Urothelium cell line (cell line): Measurements from ENCODE around the gene ZXDC.

Experiments used
- DNase-seq: peaks from one replicate; pipeline ENCODE4 v3.0.0; 2011; ENCODE audit warnings: low spot score, mixed read lengths
- FAIRE-seq: peaks from 2 replicates; lab custom pipeline; 2011; peaks lifted over from hg19 to GRCh38; lab: Jason Lieb, UNC

Gene ZXDC

DNA sequence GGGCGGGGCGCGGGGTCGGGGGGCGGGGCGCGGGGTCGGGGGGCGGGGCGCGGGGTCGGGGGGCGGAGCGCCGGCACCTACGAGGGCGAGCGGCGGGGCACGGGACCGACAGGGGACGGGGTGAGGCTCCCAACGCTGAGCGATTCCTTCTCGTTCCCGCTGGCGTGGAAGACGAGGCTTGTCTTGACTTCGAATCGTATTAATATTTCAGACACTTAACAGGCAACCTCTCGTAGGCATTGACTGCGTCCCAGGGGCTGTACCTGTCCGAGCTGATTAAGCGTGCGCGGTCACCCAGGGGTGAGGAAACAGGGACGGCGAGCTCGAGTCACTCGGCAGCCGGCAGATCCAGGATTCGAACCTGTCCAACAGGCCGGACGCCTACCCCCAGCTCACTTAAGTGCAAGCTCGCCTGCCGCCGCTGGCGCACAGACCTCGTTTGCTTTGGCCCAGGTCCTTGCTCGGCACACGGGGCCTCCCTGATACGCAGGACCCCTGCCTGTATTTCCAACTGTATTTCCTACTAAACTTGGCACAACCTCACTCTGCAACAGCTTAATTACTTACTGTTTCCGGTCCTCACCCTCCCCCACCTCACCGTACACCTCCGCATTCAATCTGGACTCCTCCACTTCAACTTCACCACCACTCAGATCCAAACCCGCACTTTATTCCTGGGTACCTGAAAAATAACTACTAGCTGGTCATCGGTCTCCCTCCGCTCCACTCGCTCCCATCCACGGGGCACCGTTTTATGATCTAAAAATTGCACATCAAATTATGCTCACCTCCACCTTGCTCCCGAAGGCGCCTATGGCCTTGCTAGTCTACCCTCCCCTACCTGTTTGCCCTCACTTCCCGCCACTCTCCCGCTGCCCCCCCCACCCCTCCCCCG, 722 bp upstream of the ZXDC start:
- DNase-seq (no peak), FAIRE-seq (no peak)

DNA sequence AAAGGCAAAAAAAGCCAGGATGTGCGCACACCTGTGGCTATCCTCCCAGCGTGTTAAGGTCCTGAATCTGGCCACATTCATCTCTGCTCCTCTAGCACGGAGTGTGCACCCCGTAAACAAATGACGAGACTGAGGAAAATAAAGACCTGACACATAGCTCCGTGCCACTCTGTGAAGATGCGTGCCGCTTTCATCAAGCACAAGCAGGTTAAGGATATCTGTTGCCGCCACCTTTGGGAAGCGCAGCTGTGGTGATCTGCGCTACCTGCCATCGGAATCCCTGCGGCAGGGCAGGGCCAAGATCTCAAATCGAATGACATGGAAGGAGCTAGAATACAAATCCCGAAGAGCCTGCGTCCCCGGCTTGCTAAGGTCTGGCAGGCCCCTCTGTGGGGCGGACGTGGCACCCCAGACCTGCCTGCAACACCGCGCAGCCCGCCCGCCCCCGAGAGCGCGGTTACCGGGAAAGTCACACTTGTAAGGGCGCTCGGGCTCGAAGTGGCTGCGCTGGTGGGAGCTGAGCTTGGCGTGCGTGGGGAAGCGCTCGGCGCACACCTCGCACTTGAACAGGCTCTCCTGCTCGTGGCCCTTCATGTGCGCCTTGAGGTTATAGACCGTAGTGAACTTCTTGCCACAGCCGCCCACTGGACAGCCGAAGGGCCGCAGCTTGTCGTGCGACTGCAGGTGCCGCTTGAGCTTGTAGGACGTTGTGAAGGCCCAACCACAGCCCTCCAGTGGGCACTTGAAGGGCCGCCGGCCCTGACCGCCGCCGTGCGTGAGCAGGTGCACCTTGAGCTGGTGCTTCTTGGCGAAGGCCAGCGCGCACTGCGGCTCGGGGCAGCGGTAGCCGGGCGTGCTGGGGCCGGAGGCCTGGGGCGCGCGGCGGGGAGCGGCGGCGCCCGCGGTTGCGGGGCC, 936 bp downstream of the ZXDC start:
- peak; percentile 83 for FAIRE-seq
- peak; percentile 64 for DNase-seq

DNA sequence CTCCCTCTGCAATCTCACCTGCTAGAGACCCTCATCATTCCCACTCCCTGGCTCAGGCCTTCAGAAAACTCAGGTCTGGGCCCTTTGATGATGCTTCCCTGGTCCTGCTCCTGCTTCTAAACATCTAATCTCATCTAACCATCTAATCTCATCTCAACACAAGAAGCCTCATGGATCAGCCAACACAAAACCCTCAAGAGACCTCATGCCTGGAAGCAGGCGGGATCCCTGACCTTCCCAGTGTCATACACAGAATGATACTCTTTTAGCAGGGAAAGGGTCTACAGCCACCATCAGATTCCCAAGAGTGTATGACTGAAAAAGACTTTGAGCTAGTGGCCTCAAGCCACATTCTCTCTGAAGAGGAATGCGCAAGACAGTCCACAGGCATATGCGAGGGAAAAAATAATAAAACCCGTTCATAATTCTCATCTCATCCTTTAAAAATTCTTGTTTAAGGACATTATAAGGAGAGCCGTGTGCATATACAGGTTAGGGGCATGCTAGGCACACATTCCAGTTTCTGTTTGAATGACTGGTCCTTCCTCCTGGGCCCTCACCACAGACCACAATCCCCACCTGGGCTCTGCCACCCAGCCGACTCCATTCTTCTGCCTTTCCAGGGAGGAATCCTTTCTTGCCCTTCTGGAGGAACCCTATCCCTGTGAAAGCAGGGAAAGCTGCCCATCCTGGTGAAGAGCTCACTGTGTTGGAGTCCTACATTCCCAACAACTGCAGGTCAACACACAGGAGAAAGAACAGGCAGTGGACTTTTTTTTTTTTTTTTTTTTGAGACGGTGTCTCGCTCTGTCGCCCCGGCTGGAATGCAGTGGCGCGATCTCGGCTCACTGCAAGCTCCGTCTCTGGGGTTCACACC, 2.2 kb downstream of the ZXDC start:
- FAIRE-seq = no peak

DNA sequence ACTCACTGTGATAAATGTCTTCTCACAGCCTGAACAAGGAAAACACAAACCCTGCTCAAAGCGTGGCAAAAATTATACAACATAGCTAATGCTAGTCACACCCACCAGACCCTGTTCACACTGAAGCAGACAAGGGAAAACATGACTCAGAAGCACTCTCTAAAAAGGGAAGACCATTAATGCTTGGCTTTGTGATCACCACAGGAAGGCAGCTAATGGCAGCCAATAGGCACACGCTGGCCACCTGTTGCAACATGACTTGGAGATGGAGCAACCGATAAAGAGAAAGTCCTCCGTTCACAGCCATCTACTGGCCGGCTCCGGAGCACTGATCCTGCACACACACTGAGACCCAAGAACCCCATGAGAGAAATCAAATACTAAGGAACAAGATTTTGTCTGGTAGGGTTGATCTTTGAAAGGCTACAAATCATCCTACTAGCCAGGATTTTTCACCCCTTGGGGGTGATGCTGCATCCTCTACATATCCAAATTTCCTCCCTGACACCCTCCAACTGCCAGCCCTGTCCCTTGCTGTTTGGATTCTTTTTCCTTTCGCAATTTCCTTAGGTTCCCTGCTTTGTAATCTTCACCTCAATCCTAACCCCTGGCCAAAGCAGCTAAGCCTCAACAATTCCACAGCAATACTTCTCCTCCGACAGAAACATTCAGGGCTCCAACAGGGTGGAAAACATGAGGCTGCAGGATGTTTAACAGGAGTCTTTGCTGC, 3.2 kb downstream of the ZXDC start:
- peak; percentile 90 for FAIRE-seq
- DNase-seq = peak; percentile 78

More for the DNA sequence above, 2.2 kb downstream of the ZXDC start:
- DNase-seq = peak; percentile 65

DNA sequence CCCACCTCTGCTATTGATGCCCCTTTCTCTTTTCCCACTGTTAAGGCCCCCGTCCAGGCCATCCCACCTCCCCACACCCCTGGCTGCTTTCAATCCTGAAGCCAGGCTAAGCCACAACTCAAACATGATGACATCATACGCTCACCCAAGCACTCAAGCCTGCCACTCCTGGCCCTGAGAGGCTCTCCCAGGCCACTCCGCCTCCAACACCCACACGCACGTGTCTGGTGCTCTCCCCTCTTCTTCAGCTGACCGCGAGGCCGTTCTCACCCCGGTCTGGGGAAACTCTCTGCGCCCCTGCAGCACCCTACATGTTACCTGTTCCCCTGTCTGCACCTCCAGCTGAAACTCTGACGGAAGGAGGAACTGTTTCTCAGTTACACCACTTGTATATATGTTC, 6.2 kb downstream of the ZXDC start:
- FAIRE-seq (no peak), DNase-seq (no peak)

DNA sequence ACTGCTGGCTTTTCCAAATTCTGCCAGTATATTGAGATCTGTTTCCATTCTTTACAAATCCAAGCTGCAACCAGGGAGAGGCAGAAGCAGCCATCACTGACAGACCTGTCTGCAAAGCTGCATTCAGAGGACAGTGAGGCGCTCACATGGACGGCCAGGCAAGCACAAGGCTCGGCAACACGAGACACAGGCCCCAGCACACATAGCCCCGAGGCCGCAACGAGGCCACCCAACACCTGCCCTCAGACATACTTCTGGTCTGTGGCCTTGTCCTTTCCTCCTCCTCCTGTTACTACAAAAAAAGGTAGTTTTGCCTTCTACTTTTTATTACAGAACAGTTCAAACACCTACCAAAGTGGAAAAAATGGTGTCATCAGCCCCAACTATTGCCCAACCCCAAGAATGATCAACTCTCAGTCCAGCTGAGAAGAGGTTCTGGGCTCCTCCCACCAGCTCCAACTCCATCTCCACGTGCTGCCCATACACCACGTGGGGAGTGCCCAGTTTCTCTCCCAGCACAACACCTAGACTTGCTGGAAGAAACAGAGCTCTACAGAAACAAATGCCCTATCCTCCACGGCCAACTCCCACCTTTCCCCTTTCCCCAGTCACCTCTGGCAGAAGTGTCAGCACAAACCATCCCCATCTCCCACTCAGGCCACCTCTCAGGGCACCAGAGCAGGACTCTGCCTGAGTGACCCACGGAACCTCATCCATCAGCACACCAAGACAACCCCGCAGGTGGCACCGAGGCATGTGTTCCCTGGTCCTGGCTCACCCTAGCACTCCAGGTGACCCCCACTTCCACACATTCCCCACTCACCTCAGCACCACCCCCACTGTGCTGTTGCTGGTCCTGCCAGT, 7.4 kb downstream of the ZXDC start:
- DNase-seq = no peak
- peak; percentile 44 for FAIRE-seq

DNA sequence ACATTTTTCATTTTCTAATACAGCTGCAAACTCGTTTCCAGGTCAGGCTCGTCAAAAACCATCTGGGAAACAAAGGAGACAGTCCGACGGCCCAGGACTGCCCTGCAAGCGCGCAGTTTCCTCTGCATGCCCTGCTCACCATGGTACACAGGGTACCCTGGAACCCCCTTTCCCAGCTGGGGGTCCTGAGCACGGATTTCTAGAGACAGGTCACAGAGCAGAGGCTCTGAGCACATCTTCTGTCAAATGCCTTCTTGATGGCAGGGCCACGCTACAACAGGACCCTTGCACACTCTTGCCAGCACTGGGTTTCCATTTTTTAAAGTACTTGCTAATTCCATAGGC, 8.1 kb downstream of the ZXDC start:
- DNase-seq (no peak), FAIRE-seq (no peak)

DNA sequence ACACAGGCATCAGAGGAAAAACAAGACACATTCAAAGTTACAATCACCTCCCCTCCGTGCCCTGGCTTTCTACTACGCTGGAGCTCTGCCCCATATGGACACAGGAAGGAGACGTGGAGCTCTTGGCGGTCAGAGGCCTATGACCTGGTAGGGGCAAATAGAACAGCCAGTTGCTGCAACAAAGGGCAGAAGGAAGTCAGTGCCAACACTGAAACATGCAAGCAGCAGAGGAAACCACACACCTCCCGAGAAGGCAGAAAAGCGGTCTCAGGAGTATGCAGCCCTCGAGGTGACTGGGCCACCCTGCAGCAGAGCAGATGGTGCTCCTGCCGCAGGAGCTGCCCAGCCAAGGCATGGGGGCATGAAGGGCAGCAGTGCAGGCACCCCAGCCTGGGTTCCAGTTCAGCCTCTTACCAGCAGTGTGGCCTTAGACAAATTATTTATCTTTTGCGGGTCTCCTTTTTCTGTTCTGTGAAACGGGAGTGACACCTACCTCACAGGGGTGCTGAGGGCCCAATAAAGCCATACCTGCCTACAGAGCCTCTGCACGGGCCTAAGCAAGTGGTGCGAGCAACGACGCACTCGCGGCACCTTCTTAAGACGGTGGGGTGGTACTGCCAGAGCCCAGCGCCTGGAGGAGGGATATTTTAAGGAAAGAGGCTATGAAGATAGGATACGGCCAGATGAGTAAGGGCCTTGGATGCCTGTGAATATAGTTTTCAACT, 8.6 kb downstream of the ZXDC start:
- no peak for DNase-seq
- no peak for FAIRE-seq

DNA sequence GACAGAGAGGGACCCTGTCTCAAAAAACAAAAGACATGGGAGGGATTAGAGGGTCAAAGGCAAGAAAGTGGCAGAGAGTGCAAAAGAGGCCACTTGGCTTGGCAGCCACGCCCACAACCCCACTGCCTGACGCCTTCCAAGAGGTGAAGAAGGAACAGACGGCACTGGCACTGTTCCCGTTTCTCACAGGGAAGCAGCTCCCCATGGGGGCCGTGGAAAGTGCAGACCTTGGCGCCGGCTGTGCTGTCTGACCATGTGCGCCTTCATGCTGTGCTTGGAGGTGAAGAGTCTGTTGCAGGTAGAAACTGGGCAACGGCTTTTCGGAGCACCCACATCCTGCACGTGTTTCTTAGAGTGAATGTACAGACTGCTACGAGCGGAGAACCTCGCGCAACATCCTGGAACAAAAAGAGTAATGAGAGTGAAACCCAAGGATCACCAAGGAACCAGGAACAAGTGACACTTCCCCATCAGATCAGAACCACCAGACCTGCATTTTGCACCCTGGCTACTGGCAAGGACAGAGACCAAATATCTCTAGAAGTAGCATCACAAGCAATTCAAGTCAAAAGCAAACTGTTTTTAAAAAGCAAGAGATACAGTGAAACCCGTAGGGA, 9.7 kb downstream of the ZXDC start:
- no peak for DNase-seq
- FAIRE-seq = no peak

DNA sequence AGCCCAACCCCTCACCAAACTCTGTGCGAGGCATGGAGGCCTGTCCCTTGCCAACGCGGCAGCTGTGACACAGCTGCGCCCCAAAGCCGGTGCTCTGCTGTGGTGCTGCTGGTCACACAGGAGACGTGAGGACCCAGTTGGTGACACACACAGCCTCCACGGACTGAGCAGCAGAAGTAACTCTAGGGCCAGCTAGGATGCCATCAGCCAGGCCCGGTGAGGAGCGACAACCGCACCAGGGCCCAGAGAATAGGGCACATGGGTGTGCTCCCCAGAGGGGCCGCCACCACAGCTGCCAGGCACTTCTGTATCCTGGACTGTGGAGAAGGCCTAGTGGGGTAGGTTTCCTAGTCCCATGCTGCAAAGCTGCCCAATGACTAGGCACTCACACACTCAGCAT, 10.7 kb downstream of the ZXDC start:
- FAIRE-seq = no peak

DNA sequence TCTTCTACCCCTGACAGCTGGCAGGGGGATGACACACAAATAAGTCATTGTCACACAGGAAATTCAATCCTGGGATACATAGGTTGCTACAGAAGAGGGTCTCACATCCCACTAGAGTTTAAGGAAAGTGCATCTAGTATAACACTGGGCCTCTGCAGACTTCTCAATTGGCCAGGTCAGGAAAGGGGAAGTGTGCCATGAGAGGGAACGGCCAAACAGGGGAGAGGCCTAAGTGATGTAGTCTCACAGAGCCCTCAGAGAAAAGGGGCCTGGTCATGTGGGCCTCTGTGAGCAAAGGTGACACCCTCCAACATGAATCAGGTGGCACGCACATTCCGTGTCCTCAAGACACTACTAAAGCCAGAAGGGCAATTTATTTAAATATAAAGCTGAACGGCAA, 11.2 kb downstream of the ZXDC start:
- DNase-seq = no peak
- FAIRE-seq = no peak

More for the DNA sequence above, 10.7 kb downstream of the ZXDC start:
- DNase-seq = no peak

DNA sequence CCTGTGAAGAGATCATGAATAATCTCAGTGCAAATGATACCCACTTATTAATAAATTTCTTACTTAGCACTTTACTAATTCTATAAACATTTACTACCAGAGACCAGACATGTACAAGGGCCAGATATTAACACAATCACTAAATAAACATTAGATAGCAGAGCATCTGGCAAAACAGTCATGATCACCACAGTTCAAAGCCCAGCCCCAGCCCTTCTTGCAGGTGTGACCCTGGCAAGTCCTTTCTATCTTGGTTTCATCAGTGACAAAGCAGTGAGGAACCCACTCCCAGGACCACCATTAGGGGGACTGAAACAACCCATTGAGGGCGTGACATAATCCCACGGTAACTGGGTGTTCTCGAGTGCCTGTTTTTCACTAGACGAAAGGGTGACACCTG, 11.6 kb downstream of the ZXDC start:
- FAIRE-seq (no peak), DNase-seq (no peak)

DNA sequence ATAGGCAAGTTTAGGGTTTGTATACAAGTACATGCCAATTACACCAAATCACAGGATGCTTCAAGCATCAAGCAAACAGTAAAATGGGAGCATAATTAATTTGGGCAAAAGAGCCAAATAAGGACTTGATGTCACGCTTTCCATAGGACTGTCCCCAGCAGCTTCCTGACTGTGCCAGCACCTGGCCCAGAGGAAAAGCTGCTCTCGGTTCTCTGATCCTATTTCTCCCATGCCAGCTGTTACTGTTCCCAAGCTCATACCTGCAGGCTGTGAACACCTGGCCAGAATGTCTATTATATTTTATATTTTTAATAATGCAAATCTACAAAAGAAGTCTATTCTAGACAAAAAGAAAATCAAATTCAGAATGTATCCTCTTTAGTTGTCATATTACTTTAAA, 12.2 kb downstream of the ZXDC start:
- no peak for FAIRE-seq
- no peak for DNase-seq

DNA sequence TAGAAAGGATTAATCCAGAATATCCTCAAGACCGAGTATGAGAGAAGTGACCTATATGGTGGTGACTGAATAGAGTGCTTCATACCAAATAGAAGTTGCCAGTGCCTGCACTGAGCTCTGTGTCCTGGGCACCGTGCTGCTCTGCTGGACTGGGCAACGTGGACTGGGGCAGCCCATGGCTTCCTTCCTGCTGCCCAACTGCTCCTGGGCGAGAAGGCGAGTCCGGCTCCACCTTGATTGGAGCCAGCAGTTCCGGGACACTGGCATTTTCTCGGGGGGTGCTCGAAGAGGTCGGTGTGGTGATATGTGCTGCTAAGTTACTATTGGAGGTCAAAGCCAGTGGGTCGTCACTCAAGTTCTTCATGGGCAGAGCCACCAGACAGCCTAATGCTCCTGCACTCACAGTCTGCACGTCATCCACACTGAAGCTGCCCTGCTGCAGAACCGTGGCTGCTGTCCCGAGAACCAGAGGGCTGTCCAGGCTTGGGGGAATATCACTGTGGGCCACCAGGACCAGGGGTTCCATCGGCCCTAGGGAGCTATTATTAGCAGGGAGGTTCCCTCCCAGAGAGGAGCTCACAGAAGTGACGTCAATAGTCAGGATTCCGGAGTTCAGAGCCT, 14.1 kb downstream of the ZXDC start:
- FAIRE-seq = peak; percentile 50
- no peak for DNase-seq

DNA sequence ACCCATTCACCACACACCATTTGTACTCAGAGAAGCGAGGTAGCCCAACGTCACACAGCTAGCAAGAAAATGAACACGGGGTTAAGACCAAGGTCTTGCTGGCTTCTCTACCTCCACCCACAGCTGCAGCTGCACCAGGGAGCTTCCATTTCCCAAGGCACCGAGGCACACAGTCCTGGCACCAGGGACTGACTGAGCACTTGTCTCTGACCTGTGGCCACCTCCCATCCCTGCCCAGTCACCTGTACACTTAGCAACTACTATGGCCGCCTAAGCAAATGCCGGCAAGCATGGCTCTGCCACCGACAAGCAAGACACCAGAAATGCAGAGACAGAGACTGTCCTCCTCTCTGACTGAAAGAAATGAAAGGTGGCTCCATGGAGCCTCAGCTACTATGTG, 15.3 kb downstream of the ZXDC start:
- DNase-seq (no peak), FAIRE-seq (peak; percentile 32)

DNA sequence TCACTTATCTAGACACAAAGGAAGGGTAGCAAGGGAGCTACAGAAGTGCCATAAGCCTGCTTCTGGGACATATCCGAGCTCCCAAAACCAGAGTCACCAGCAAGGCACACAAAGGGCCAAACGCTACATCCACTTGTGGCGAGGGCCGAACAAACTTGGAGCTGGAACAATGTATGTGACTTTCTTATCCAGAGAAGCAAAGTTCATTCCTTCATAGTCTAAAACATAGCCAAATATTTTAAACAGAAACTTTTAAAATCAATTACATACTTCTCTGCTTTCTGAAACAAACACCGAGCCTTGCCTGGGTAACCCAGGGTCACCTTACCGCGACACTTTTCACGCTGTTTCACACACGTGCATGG, 15.9 kb downstream of the ZXDC start:
- DNase-seq = no peak
- no peak for FAIRE-seq

DNA sequence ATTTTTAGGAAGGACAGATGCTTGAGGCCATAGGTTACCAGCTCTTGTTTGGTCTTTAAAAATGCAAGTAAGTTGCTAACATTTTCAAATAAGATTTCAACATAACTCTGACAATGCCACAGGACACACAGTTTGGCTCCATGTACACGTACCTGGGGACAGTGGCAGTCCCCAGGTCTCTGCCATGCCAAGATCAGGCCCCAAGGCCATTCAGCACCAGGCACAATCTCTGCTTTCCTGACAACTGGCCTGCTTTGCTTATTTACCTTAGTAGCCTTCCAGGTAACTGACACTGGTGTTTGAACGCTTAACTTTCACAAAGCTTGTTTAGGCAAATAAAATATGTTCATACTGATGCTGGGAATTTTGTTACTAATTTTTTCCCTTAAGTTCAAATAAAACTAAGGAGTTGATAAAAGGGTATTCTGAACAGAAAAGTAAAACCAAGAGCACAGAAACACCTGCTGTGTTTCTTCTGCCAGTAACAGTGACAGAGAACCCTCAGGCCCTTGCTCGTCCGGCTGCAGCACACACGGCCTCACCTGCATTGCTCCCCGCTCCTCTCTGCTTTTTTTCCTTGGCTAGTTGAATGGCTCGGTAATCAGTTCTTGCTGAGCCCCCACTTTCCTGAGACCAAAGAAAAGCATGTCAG, 16.5 kb downstream of the ZXDC start:
- DNase-seq (no peak), FAIRE-seq (peak; percentile 5)
